Ovary (tissue), 9 donors: ENCODE data around the gene FOSL2. TPM values are rescaled to one million over a fixed set of nuclear protein-coding genes. Genes with fewer than 3 reads are reported as not detected.

Experiments
- DNase-seq, 5 donors: peaks; one replicate each; pipeline ENCODE4 v3.0.0-alpha.2; 2019 to 2020
- H3K27ac ChIP-seq, 2 donors: fragments of 200-600 bp; one replicate each; pipeline versions ENCODE4 v1.5.1 to v1.8.0; 2019 to 2022
- H3K27me3 ChIP-seq: fragments of 200-600 bp; one replicate; pipeline ENCODE4 v1.8.0; 2022
- H3K36me3 ChIP-seq: fragments of 200-600 bp; sonication (generic); one replicate; pipeline ENCODE4 v1.5.1; 2019
- H3K4me1 ChIP-seq: one replicate; pipeline ENCODE4 v1.8.1; 2013; ENCODE audit warnings: mild to moderate bottlenecking, moderate library complexity; ENCODE audit not compliant: insufficient read depth
- H3K4me3 ChIP-seq: fragments of 200-600 bp; sonication (generic); one replicate; pipeline ENCODE4 v1.5.1; 2017
- H3K9me3 ChIP-seq, 2 donors: fragments of 200-600 bp in 1 of 2; sonication (generic) in 1 of 2; one replicate each; pipeline versions ENCODE4 v1.5.1 to v1.8.1; 2013 to 2019; ENCODE audit warnings: mild to moderate bottlenecking in 1 of 2, moderate library complexity in 1 of 2
- CTCF ChIP-seq, 3 donors: fragments of 450-650 bp in 2 of 3; fragments of 200-600 bp in 1 of 3; IDR thresholded peaks; one replicate each; pipeline versions ENCODE4 v1.5.1 to v1.8.0; 2016 to 2022; ENCODE audit warnings: antibody characterized with exemption in 3 of 3, mild to moderate bottlenecking in 1 of 3
- EP300 ChIP-seq: sonication (generic); formaldehyde crosslinking; IDR thresholded peaks from one replicate; pipeline ENCODE4 v1.6.1; 2017; ENCODE audit warnings: antibody characterized with exemption
- POLR2A ChIP-seq: fragments of 450-650 bp; IDR thresholded peaks from one replicate; pipeline ENCODE4 v1.6.1; 2017; ENCODE audit warnings: antibody characterized with exemption, mild to moderate bottlenecking, moderate library complexity
- WGBS, 3 donors: extraction: QIAGEN DNeasy Blood & Tissue Kit in 1 of 3; methylation state at CpG; one replicate each; pipeline versions ENCODE4 v1.1.5 to v1.1.7; 2013 to 2017; 5-methylcytosine and 5-hydroxymethylcytosine counted together
- intact Hi-C, 4 donors: fragments of 100-400 bp; cut with DNase I; formaldehyde crosslinking; loops; one replicate each; pipeline versions ENCODE4 v1.11.0 to v1.15.1; 2022 to 2023
- polyA plus RNA-seq, 2 donors: library from polyadenylated mRNA; stranded (reverse); fragments of 200-250 nt in 1 of 2; fragments of 350-450 nt in 1 of 2; fragmentation: Illumina TruSeq in 1 of 2; extraction: RNeasy Lipid Tissue Mini Kit (QIAGEN cat#74804) in 1 of 2; gene quantifications; one replicate each; pipeline ENCODE4 v1.2.3, GENCODE V29; 2013 to 2014
- total RNA-seq, 7 donors: library from RNA; depleted of rRNA in 2 of 7; stranded (reverse); fragments of >200 nt in 2 of 7; fragmentation: NEBNext Ultra II Directional in 3 of 7; extraction: Animal tissue kit (Norgen Biotek cat#: 25700) in 3 of 7; gene quantifications; one replicate each; pipeline versions ENCODE4 v1.1.0 to v1.2.4, GENCODE V29; 2016 to 2023
- donor health status: DM: no; HTN: no; CAD: no; lungs with moderate emphysema.
- donor health status: DM: no; HTN: no; CAD: no.
- donor health status: Bipolar disorder and iron deficiency.
- donor health status: DM: yes; HTN: yes; CAD: no.
- donor health status: DM: no; HTN: no; CAD: no.
- donor health status: DM: yes; HTN: yes; CAD: no.

FOSL2 gene
- total and polyA plus RNA-seq, 9 donors: 56.2 to 322 (median 146) TPM

GRCh38 chr2:28437918-28438317, 45.3 kb downstream of the FOSL2 start:
- WGBS, 3 donors: 71 to 82% (median 79%) methylated on average over 5 of the region's 5 CpGs
- Histone ChIP-seq H3K36me3 (no peaks in the 10 kb centered on the region), H3K27me3 (no peaks in the 10 kb centered on the region), H3K27ac (no peak overlapping the region), H3K4me1 (peaks cover 3% of the 10 kb centered on the region), H3K4me3 (no peak overlapping the region), H3K9me3 (no peaks in the 10 kb centered on the region)
- no peak for TF ChIP-seq POLR2A
- TF ChIP-seq EP300: no peak
- intact Hi-C loops: no loop called here
- DNase-seq: no peak

- H3K27me3 ChIP-seq: no peaks in the 10 kb centered on the region
- no peaks in the 10 kb centered on the region for H3K9me3 ChIP-seq
- intact Hi-C loops: no loop called here
- H3K36me3 ChIP-seq: no peaks in the 10 kb centered on the region
- WGBS, 3 donors: 83 to 91% (median 88%) methylated on average over 10 to 13 of the region's 13 CpGs
- H3K27ac ChIP-seq: no peak overlapping the region
- TF ChIP-seq EP300: no peak
- no peak for TF ChIP-seq CTCF (IDR thresholded peaks at IDR 0.05)
- TF ChIP-seq POLR2A: no peak
- no peak overlapping the region for H3K4me3 ChIP-seq
- DNase-seq: no peak
- peaks cover 3% of the 10 kb centered on the region for H3K4me1 ChIP-seq
These were observed 45.9 kb downstream of the FOSL2 start for GRCh38 chr2:28438532-28439063.

GRCh38 chr2:28439127-28439526, 46.5 kb downstream of the FOSL2 start:
- WGBS, 3 donors: 59 to 88% (median 79%) methylated on average over 5 of the region's 5 CpGs
- no peak overlapping the region for H3K4me3 ChIP-seq
- H3K27ac ChIP-seq: no peak overlapping the region
- intact Hi-C loops: no loop called here
- H3K36me3 ChIP-seq: no peaks in the 10 kb centered on the region
- H3K4me1 ChIP-seq: peaks cover 3% of the 10 kb centered on the region
- no peaks in the 10 kb centered on the region for H3K9me3 ChIP-seq
- no peaks in the 10 kb centered on the region for H3K27me3 ChIP-seq
- no peak for DNase-seq
- TF ChIP-seq CTCF (IDR thresholded peaks at IDR 0.05): no peak
- TF ChIP-seq EP300: no peak
- TF ChIP-seq POLR2A: no peak

GRCh38 chr2:28439763-28440162, 47.1 kb downstream of the FOSL2 start:
- 89 to 93% (median 93%) methylated on average over 7 to 14 of the region's 14 CpGs for WGBS, 3 donors
- DNase-seq: no peak
- Histone ChIP-seq H3K27me3 (no peaks in the 10 kb centered on the region), H3K9me3 (no peaks in the 10 kb centered on the region), H3K4me3 (no peak overlapping the region), H3K36me3 (no peaks in the 10 kb centered on the region), H3K4me1 (peaks cover 3% of the 10 kb centered on the region), H3K27ac (no peak overlapping the region)
- intact Hi-C loops: no loop called here
- TF ChIP-seq POLR2A (no peak), CTCF (IDR thresholded peaks at IDR 0.05) (no peak), EP300 (no peak)

GRCh38 chr2:28442328-28442727, 49.7 kb downstream of the FOSL2 start:
- no peak overlapping the region for H3K4me3 ChIP-seq

More at GRCh38 chr2:28442328-28442727, 49.7 kb downstream of the FOSL2 start:
- Histone ChIP-seq H3K27ac (no peak overlapping the region), H3K27me3 (no peaks in the 10 kb centered on the region), H3K9me3 (no peaks in the 10 kb centered on the region), H3K4me1 (peaks cover 3% of the 10 kb centered on the region), H3K36me3 (no peaks in the 10 kb centered on the region)
- DNase-seq: no peak
- TF ChIP-seq POLR2A (no peak), EP300 (no peak), CTCF (IDR thresholded peaks at IDR 0.05) (no peak)
- WGBS, 3 donors: 54 to 59% (median 59%) methylated on average over 3 of the region's 3 CpGs
- intact Hi-C loops: no loop called here
